Breast epithelium (tissue), 3 donors: ENCODE measurements around the gene VPS13C.

Experiments used
- POLR2A ChIP-seq: fragments of 450-650 bp; IDR thresholded peaks from one replicate; pipeline ENCODE4 v1.6.1; 2016; ENCODE audit warnings: antibody characterized with exemption, mild to moderate bottlenecking, moderate library complexity
- POLR2AphosphoS5 ChIP-seq, 3 donors: sonication (generic); formaldehyde crosslinking; IDR thresholded peaks; one replicate each; pipeline ENCODE4 v1.6.1; 2017; ENCODE audit warnings: antibody characterized with exemption in 3 of 3
- TF ChIP-seq, protein P1 (sequence below), 3 donors: fragments of 450-650 bp; IDR thresholded peaks; one replicate each; pipeline ENCODE4 v1.5.1; 2016 to 2017; ENCODE audit warnings: antibody characterized with exemption in 3 of 3, mild to moderate bottlenecking in 3 of 3, moderate library complexity in 3 of 3

DNA sequence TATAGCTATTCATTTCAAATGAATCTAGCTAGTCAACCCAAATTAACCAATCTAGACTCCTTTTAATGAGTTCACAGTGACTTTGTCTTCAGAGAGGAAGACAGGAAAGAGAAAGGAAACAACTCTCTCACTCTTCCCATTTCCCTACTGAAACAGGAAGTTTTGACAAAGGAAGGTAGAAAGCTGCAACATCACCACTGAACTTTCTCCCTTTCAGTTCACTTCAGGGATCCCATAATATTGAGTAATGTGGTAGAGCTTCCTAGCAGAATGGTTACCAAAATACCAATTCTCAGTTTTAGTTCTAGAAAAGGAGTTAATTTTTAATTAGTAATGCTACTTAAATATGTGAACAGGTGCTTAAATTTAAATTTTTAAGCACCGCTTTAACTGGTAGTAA, 7.5 kb downstream of the VPS13C start:
- TF ChIP-seq, protein P1, sequence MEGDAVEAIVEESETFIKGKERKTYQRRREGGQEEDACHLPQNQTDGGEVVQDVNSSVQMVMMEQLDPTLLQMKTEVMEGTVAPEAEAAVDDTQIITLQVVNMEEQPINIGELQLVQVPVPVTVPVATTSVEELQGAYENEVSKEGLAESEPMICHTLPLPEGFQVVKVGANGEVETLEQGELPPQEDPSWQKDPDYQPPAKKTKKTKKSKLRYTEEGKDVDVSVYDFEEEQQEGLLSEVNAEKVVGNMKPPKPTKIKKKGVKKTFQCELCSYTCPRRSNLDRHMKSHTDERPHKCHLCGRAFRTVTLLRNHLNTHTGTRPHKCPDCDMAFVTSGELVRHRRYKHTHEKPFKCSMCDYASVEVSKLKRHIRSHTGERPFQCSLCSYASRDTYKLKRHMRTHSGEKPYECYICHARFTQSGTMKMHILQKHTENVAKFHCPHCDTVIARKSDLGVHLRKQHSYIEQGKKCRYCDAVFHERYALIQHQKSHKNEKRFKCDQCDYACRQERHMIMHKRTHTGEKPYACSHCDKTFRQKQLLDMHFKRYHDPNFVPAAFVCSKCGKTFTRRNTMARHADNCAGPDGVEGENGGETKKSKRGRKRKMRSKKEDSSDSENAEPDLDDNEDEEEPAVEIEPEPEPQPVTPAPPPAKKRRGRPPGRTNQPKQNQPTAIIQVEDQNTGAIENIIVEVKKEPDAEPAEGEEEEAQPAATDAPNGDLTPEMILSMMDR (IDR thresholded peaks at IDR 0.05): no peak
- no peak for TF ChIP-seq POLR2A
- TF ChIP-seq POLR2AphosphoS5 (IDR thresholded peaks at IDR 0.05): no peak
